ENCODE measurements around the gene SNAPC1.

SNAPC1 gene

GRCh38 chr14:61812347-61813095 is 50.3 kb downstream of the SNAPC1 start, which contains the start of gene SYT16 (continued):
- no peak for TF ChIP-seq ZNF274 (IDR thresholded peaks at IDR 0.05; ENCODE audit: low read length)
- no peak for TF ChIP-seq ZNF274 (tag by site-specific recombination; IDR thresholded peaks at IDR 0.05; ENCODE audit: borderline replicate concordance)
- no peak for TF ChIP-seq SP2 (tag by site-specific recombination; IDR thresholded peaks at IDR 0.05)
- TF ChIP-seq HOXA7 (CRISPR knock-in tag; IDR thresholded peaks at IDR 0.05; ENCODE audit: borderline replicate concordance) = no peak
- TF ChIP-seq ZNF133 (tag by site-specific recombination; IDR thresholded peaks at IDR 0.05) = no peak
- TF ChIP-seq ZNF398 (tag by site-specific recombination; IDR thresholded peaks at IDR 0.05) = no peak
- TF ChIP-seq GLIS1 (tag by site-specific recombination; IDR thresholded peaks at IDR 0.05) = no peak
- TF ChIP-seq ZBTB8A (tag by site-specific recombination; IDR thresholded peaks at IDR 0.05) = peak; percentile 42

- no peaks in the 10 kb centered on the region for H3K4me1 ChIP-seq (ENCODE audit: control insufficient read depth, insufficient read depth, low read length)
- H3K9me3 ChIP-seq (ENCODE audit: control insufficient read depth, insufficient read depth, low read depth, low read length) = no peaks in the 10 kb centered on the region
- H3K4me3 ChIP-seq (ENCODE audit: low read depth, low read length) = peak overlapping the region; percentile 57
- TF ChIP-seq PBX3 (CRISPR knock-in tag; IDR thresholded peaks at IDR 0.05) (peak; percentile 10; the same call in 1 of the 2 replicates), BCL6B (tag by site-specific recombination; IDR thresholded peaks at IDR 0.05) (no peak), ZNF791 (tag by site-specific recombination; IDR thresholded peaks at IDR 0.05) (no peak), ZNF350 (tag by site-specific recombination; IDR thresholded peaks at IDR 0.05) (no peak)
- H3K27ac ChIP-seq (ENCODE audit: extremely low read depth, low read depth, low read length) = no peak overlapping the region; the same call in 1 of the 2 replicates
- H3K36me3 ChIP-seq (ENCODE audit: control insufficient read depth in 2 of 2, insufficient read depth in 1 of 2, low read length in 2 of 2) = no peaks in the 10 kb centered on the region
- ChIA-PET POLR2A (no interaction called here), CTCF (interaction anchor here (0.7 kb wide), 1 partner anchor 336 kb away, joined by 4 read pairs; no protein-coding TSS in a partner anchor)
Measured at GRCh38 chr14:61813096-61813606, 50.9 kb downstream of the SNAPC1 start.

GRCh38 chr14:61822458-61822857 is 60.2 kb downstream of the SNAPC1 start:
- POLR2A ChIA-PET = no interaction called here
- Histone ChIP-seq H3K36me3 (ENCODE audit: control insufficient read depth in 2 of 2, insufficient read depth in 1 of 2, low read length in 2 of 2) (no peaks in the 10 kb centered on the region; a peak in 1 of 3 replicates), H3K4me3 (ENCODE audit: low read depth, low read length) (no peak overlapping the region), H3K4me1 (ENCODE audit: control insufficient read depth, insufficient read depth, low read length) (no peaks in the 10 kb centered on the region), H3K9me3 (ENCODE audit: control insufficient read depth, insufficient read depth, low read depth, low read length) (no peaks in the 10 kb centered on the region), H3K27ac (ENCODE audit: extremely low read depth, low read depth, low read length) (no peak overlapping the region)
- TF ChIP-seq ZSCAN23 (tag by site-specific recombination; IDR thresholded peaks at IDR 0.05) = no peak
- TF ChIP-seq ZNF121 (tag by site-specific recombination; IDR thresholded peaks at IDR 0.05) = no peak
- TF ChIP-seq TSHZ1 (tag by site-specific recombination; IDR thresholded peaks at IDR 0.05; ENCODE audit: borderline replicate concordance) = no peak
- no peak for TF ChIP-seq ZNF37A (tag by site-specific recombination; IDR thresholded peaks at IDR 0.05)
- CTCF ChIA-PET = interaction anchor here (1.1 kb wide), 1 partner anchor 15 kb away, joined by 4 read pairs; no protein-coding TSS in a partner anchor

Measured in HEK293 (cell line).